ENCODE measurements around the gene COX11. TPM values are rescaled to one million over a fixed set of nuclear protein-coding genes. Genes with fewer than 3 reads are reported as not detected.

COX11 gene
- total RNA-seq, 2 donors from 2014 or later: 29.1 to 31.8 TPM

GRCh38 chr17:54976316-54976715 lies 7.9 kb upstream of the COX11 start:
- Mint-ChIP-seq H3K27ac (no peak overlapping the region), H3K4me1 (ENCODE audit: low read depth in 2 of 2) (peaks cover 4 to 8% of the 10 kb centered on the region in 2 donors), H3K36me3 (peaks cover 4% of the 10 kb centered on the region), H3K27me3 (no peaks in the 10 kb centered on the region), H3K4me3 (no peak overlapping the region), H3K9me3 (no peaks in the 10 kb centered on the region)
- no peak for ATAC-seq
- no peak for DNase-seq (ENCODE audit: low spot score)

- Mint-ChIP-seq H3K4me1 (ENCODE audit: low read depth in 2 of 2) (peaks cover 4 to 8% of the 10 kb centered on the region in 2 donors), H3K27ac (no peak overlapping the region), H3K9me3 (no peaks in the 10 kb centered on the region), H3K4me3 (no peak overlapping the region), H3K27me3 (no peaks in the 10 kb centered on the region), H3K36me3 (peaks cover 4% of the 10 kb centered on the region)
- DNase-seq (ENCODE audit: low spot score) (no peak), ATAC-seq (no peak)
Measured at GRCh38 chr17:54974759-54975158, 6.3 kb upstream of the COX11 start.

GRCh38 chr17:54972406-54973138 lies 4.1 kb upstream of the COX11 start:
- no peaks in the 10 kb centered on the region for H3K36me3 Mint-ChIP-seq
- no peaks in the 10 kb centered on the region for H3K27me3 Mint-ChIP-seq
- H3K4me3 Mint-ChIP-seq: no peak overlapping the region

GRCh38 chr17:54971901-54972300 lies 3.4 kb upstream of the COX11 start:
- peak overlapping the region in 1 of 2 donors; percentile 59 for H3K27ac Mint-ChIP-seq
- H3K9me3 Mint-ChIP-seq: no peaks in the 10 kb centered on the region
- no peak overlapping the region for H3K4me3 Mint-ChIP-seq
- ATAC-seq (no peak), DNase-seq (ENCODE audit: low spot score) (no peak)
- no peaks in the 10 kb centered on the region for H3K36me3 Mint-ChIP-seq
- H3K27me3 Mint-ChIP-seq: no peaks in the 10 kb centered on the region
- peaks cover 4 to 14% of the 10 kb centered on the region in 2 donors for H3K4me1 Mint-ChIP-seq (ENCODE audit: low read depth in 2 of 2)

More at GRCh38 chr17:54972406-54973138, 4.1 kb upstream of the COX11 start:
- Mint-ChIP-seq H3K9me3 (no peaks in the 10 kb centered on the region), H3K4me1 (ENCODE audit: low read depth in 2 of 2) (peaks cover 0 to 9% of the 10 kb centered on the region in 2 donors), H3K27ac (no peak overlapping the region)
- ATAC-seq (no peak), DNase-seq (ENCODE audit: low spot score) (no peak)

- no peaks in the 10 kb centered on the region for H3K36me3 Mint-ChIP-seq
Measured at GRCh38 chr17:54971147-54971546, 2.7 kb upstream of the COX11 start.

GRCh38 chr17:54969658-54970572 lies 1.5 kb upstream of the COX11 start:
- H3K27ac Mint-ChIP-seq: no peak overlapping the region
- no peaks in the 10 kb centered on the region for H3K36me3 Mint-ChIP-seq
- DNase-seq (ENCODE audit: low spot score): no peak
- ATAC-seq: no peak
- H3K27me3 Mint-ChIP-seq: no peaks in the 10 kb centered on the region
- H3K9me3 Mint-ChIP-seq: no peaks in the 10 kb centered on the region
- peak overlapping the region; percentile 9 for H3K4me3 Mint-ChIP-seq
- peaks cover 9 to 19% of the 10 kb centered on the region in 2 donors for H3K4me1 Mint-ChIP-seq (ENCODE audit: low read depth in 2 of 2)

More at GRCh38 chr17:54971147-54971546, 2.7 kb upstream of the COX11 start:
- DNase-seq (ENCODE audit: low spot score) (no peak), ATAC-seq (no peak)
- no peak overlapping the region for H3K27ac Mint-ChIP-seq
- H3K4me1 Mint-ChIP-seq (ENCODE audit: low read depth in 2 of 2): peaks cover 9 to 19% of the 10 kb centered on the region in 2 donors
- H3K27me3 Mint-ChIP-seq: no peaks in the 10 kb centered on the region
- H3K9me3 Mint-ChIP-seq: no peaks in the 10 kb centered on the region
- H3K4me3 Mint-ChIP-seq: no peak overlapping the region

GRCh38 chr17:54968988-54969332 lies 506 bp upstream of the COX11 start:
- Mint-ChIP-seq H3K36me3 (no peaks in the 10 kb centered on the region), H3K27ac (no peak overlapping the region), H3K9me3 (no peaks in the 10 kb centered on the region), H3K27me3 (no peaks in the 10 kb centered on the region), H3K4me3 (no peak overlapping the region), H3K4me1 (ENCODE audit: low read depth in 2 of 2) (peaks cover 9 to 19% of the 10 kb centered on the region in 2 donors)
- peak; percentile 51 to 59 for ATAC-seq
- peak; percentile 63 for DNase-seq (ENCODE audit: low spot score)

- ATAC-seq (peak; percentile 7 to 51), DNase-seq (ENCODE audit: low spot score) (no peak)
Measured at GRCh38 chr17:54967621-54968261, 713 bp downstream of the COX11 start.

GRCh38 chr17:54956791-54957190 lies 11.7 kb downstream of the COX11 start:
- ATAC-seq: no peak
- Mint-ChIP-seq H3K27me3 (no peaks in the 10 kb centered on the region), H3K4me3 (no peak overlapping the region), H3K4me1 (ENCODE audit: low read depth in 2 of 2) (no peaks in the 10 kb centered on the region), H3K9me3 (no peaks in the 10 kb centered on the region), H3K27ac (no peak overlapping the region), H3K36me3 (peaks cover 23% of the 10 kb centered on the region)
- no peak for DNase-seq (ENCODE audit: low spot score)

More at GRCh38 chr17:54967621-54968261, 713 bp downstream of the COX11 start:
- Mint-ChIP-seq H3K27ac (no peak overlapping the region), H3K27me3 (no peaks in the 10 kb centered on the region), H3K4me1 (ENCODE audit: low read depth in 2 of 2) (peaks cover 9 to 18% of the 10 kb centered on the region in 2 donors), H3K4me3 (no peak overlapping the region), H3K36me3 (no peaks in the 10 kb centered on the region), H3K9me3 (no peaks in the 10 kb centered on the region)

- peaks cover 6 to 13% of the 10 kb centered on the region in 2 donors for H3K4me1 Mint-ChIP-seq (ENCODE audit: low read depth in 2 of 2)
- ATAC-seq (no peak), DNase-seq (ENCODE audit: low spot score) (no peak)
- H3K36me3 Mint-ChIP-seq: no peaks in the 10 kb centered on the region
- no peaks in the 10 kb centered on the region for H3K9me3 Mint-ChIP-seq
- H3K27ac Mint-ChIP-seq: no peak overlapping the region
- no peak overlapping the region for H3K4me3 Mint-ChIP-seq
- peaks cover 11 to 14% of the 10 kb centered on the region in 2 donors for H3K27me3 Mint-ChIP-seq
Measured at GRCh38 chr17:54951286-54951685, 17.2 kb downstream of the COX11 start.

GRCh38 chr17:54950116-54950515 lies 18.3 kb downstream of the COX11 start:
- peaks cover 12 to 19% of the 10 kb centered on the region in 2 donors for H3K4me1 Mint-ChIP-seq (ENCODE audit: low read depth in 2 of 2)
- ATAC-seq: no peak

GRCh38 chr17:54948380-54948779 lies 20.1 kb downstream of the COX11 start:
- H3K4me1 Mint-ChIP-seq (ENCODE audit: low read depth in 2 of 2): peaks cover 12 to 24% of the 10 kb centered on the region in 2 donors
- DNase-seq (ENCODE audit: low spot score) (no peak), ATAC-seq (peak; percentile 55 to 62)
- H3K4me3 Mint-ChIP-seq: no peak overlapping the region
- peaks cover 17 to 23% of the 10 kb centered on the region in 2 donors for H3K27me3 Mint-ChIP-seq
- no peaks in the 10 kb centered on the region for H3K36me3 Mint-ChIP-seq
- H3K27ac Mint-ChIP-seq: no peak overlapping the region
- no peaks in the 10 kb centered on the region for H3K9me3 Mint-ChIP-seq

More at GRCh38 chr17:54950116-54950515, 18.3 kb downstream of the COX11 start:
- Mint-ChIP-seq H3K4me3 (no peak overlapping the region), H3K27me3 (peaks cover 14 to 21% of the 10 kb centered on the region in 2 donors), H3K9me3 (no peaks in the 10 kb centered on the region), H3K36me3 (no peaks in the 10 kb centered on the region), H3K27ac (no peak overlapping the region)
- no peak for DNase-seq (ENCODE audit: low spot score)

GRCh38 chr17:54947396-54947795 lies 21.1 kb downstream of the COX11 start:
- H3K9me3 Mint-ChIP-seq: no peaks in the 10 kb centered on the region

More at GRCh38 chr17:54947396-54947795, 21.1 kb downstream of the COX11 start:
- ATAC-seq: no peak
- Mint-ChIP-seq H3K4me3 (no peak overlapping the region), H3K4me1 (ENCODE audit: low read depth in 2 of 2) (peaks cover 12 to 24% of the 10 kb centered on the region in 2 donors), H3K27me3 (peaks cover 17 to 23% of the 10 kb centered on the region in 2 donors), H3K27ac (no peak overlapping the region), H3K36me3 (no peaks in the 10 kb centered on the region)
- no peak for DNase-seq (ENCODE audit: low spot score)
